Cardiac muscle cell (in vitro differentiated cells and primary cell): Measurements from ENCODE around the gene TMEM26. TPM values are rescaled to one million over a fixed set of nuclear protein-coding genes. Genes with fewer than 3 reads are reported as not detected.

ENCODE experiments used
- DNase-seq, 2 donors: peaks; one replicate each; pipeline versions ENCODE4 v3.0.0 to v3.0.0-alpha.2; 2010 to 2017; ENCODE audit warnings: low read depth in 1 of 2, low spot score in 1 of 2
- H3K27ac ChIP-seq: fragments of 200-600 bp; sonication (generic); 2 replicates; pipeline ENCODE4 v1.5.1; 2016
- H3K27me3 ChIP-seq: fragments of 200-600 bp; sonication (generic); 2 replicates; pipeline ENCODE4 v1.6.0; 2016; ENCODE audit warnings: control low read depth
- H3K36me3 ChIP-seq: fragments of 200-600 bp; sonication (generic); 2 replicates; pipeline ENCODE4 v1.5.1; 2016; ENCODE audit warnings: control low read depth
- H3K4me1 ChIP-seq: fragments of 200-600 bp; sonication (generic); 2 replicates; pipeline ENCODE4 v1.8.1; 2017; ENCODE audit warnings: low read depth, mild to moderate bottlenecking, mixed run types
- H3K4me3 ChIP-seq: fragments of 200-600 bp; sonication (generic); 2 replicates; pipeline ENCODE4 v1.5.1; 2016; ENCODE audit warnings: mild to moderate bottlenecking
- H3K9me3 ChIP-seq: fragments of 200-600 bp; sonication (generic); 2 replicates; pipeline ENCODE4 v1.5.1; 2017; ENCODE audit warnings: low read depth, mild to moderate bottlenecking, control low read depth
- polyA plus RNA-seq: library from polyadenylated mRNA; unstranded; fragments of >200 nt; fragmentation: Nextera tagmentation; extraction: Ambion mirVana; gene quantifications from 2 replicates; pipeline ENCODE4 v1.2.1, GENCODE V29; 2016
- total RNA-seq: library from RNA; depleted of rRNA; stranded (reverse); fragments of >200 nt; gene quantifications from 2 replicates; pipeline ENCODE4 v1.2.3, GENCODE V29; 2016
- TF ChIP-seq, protein P1 (sequence below): IDR thresholded peaks from 2 replicates; pipeline ENCODE4 v1.5.1; 2012; ENCODE audit warnings: low read depth, mild to moderate bottlenecking, low read length

TMEM26 gene
- total and polyA plus RNA-seq, 2 experiments from 2014 or later = 1.1 to 1.2 TPM

GRCh38 chr10:61409157-61409556 is 44.0 kb downstream of the TMEM26 start:
- H3K27me3 ChIP-seq = no peaks in the 10 kb centered on the region
- H3K4me3 ChIP-seq = no peak overlapping the region
- H3K27ac ChIP-seq = no peak overlapping the region
- DNase-seq = no peak
- H3K4me1 ChIP-seq = peaks cover 7% of the 10 kb centered on the region
- H3K9me3 ChIP-seq = no peaks in the 10 kb centered on the region
- H3K36me3 ChIP-seq = no peaks in the 10 kb centered on the region
- TF ChIP-seq, protein P1, sequence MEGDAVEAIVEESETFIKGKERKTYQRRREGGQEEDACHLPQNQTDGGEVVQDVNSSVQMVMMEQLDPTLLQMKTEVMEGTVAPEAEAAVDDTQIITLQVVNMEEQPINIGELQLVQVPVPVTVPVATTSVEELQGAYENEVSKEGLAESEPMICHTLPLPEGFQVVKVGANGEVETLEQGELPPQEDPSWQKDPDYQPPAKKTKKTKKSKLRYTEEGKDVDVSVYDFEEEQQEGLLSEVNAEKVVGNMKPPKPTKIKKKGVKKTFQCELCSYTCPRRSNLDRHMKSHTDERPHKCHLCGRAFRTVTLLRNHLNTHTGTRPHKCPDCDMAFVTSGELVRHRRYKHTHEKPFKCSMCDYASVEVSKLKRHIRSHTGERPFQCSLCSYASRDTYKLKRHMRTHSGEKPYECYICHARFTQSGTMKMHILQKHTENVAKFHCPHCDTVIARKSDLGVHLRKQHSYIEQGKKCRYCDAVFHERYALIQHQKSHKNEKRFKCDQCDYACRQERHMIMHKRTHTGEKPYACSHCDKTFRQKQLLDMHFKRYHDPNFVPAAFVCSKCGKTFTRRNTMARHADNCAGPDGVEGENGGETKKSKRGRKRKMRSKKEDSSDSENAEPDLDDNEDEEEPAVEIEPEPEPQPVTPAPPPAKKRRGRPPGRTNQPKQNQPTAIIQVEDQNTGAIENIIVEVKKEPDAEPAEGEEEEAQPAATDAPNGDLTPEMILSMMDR = no peak

GRCh38 chr10:61408105-61408504 is 45.1 kb downstream of the TMEM26 start:
- H3K36me3 ChIP-seq = no peaks in the 10 kb centered on the region
- no peak overlapping the region for H3K4me3 ChIP-seq
- H3K27ac ChIP-seq = no peak overlapping the region
- TF ChIP-seq, protein P1 = no peak
- peaks cover 7% of the 10 kb centered on the region for H3K4me1 ChIP-seq
- DNase-seq = no peak
- no peaks in the 10 kb centered on the region for H3K9me3 ChIP-seq
- H3K27me3 ChIP-seq = no peaks in the 10 kb centered on the region

DNA sequence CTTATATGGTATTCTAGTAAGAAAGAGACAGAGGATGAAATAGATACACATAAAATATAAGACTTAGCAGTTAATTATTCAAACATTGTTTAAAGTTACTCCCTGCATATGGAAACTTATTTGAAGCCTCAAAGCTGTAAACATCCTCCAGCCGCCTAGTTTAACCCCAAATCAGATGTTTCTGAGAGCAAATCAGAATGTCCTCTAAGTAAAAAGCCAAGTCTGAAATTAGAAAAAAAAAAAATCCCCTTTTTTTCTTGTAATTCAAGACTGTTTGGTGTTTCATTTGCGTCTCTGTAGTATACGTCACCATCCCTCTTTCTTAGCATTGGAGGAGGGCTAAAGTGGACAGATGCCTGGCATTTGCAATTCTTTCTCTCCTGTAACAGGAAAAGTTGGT is 46.4 kb downstream of the TMEM26 start:
- DNase-seq = no peak
- no peak overlapping the region for H3K27ac ChIP-seq
- no peaks in the 10 kb centered on the region for H3K9me3 ChIP-seq
- no peaks in the 10 kb centered on the region for H3K27me3 ChIP-seq
- TF ChIP-seq, protein P1 = no peak
- H3K36me3 ChIP-seq = no peaks in the 10 kb centered on the region
- H3K4me3 ChIP-seq = no peak overlapping the region
- peaks cover 7% of the 10 kb centered on the region for H3K4me1 ChIP-seq

- TF ChIP-seq, protein P1 = no peak
- no peak overlapping the region for H3K27ac ChIP-seq
- no peaks in the 10 kb centered on the region for H3K27me3 ChIP-seq
- H3K4me3 ChIP-seq = no peak overlapping the region
- H3K9me3 ChIP-seq = no peaks in the 10 kb centered on the region
- no peak for DNase-seq
- no peaks in the 10 kb centered on the region for H3K36me3 ChIP-seq
- peaks cover 7% of the 10 kb centered on the region for H3K4me1 ChIP-seq
Observed at GRCh38 chr10:61406242-61406641, 46.9 kb downstream of the TMEM26 start.

DNA sequence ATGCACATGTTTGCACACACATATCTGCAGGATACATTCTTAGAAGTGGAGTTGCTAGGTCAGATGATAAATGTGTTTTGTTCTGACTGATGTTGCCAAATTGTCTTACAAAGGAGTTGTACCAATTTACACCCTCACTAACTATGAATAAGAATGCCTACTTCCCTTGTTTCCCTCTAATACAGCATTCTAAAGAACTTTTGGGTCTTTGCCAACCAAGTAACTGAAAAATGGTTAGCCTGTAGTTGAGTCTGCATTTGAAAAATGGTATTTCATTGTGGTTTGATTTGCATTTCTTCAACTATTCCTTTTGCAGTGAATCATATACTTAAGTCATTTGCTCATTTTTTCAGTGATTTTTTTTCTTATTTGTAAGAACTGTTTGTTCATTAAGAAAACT is 48.4 kb downstream of the TMEM26 start:
- TF ChIP-seq, protein P1 = no peak
- Histone ChIP-seq H3K27ac (no peak overlapping the region), H3K4me3 (no peak overlapping the region), H3K36me3 (no peaks in the 10 kb centered on the region), H3K4me1 (peaks cover 16% of the 10 kb centered on the region), H3K9me3 (no peaks in the 10 kb centered on the region), H3K27me3 (no peaks in the 10 kb centered on the region)
- peak in 1 of 2 donors; percentile 29 for DNase-seq

DNA sequence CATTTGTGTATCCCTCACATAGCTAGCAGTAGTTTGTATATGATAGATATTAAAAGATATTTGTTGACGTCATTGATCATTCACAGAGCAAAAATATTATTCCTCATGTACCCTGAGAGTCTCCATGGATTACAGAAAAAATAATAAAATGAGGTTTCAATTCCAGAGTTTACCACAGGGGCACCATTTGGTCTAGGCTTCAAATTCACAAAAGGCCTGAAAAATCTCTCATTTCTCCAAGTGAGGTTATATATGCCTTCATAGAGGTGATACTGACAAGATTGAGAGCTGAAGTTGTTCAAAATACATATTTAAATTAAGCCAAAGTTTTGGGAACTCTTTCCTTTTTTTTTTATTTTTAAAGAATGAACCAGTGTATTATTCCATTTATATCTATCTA is 52.7 kb downstream of the TMEM26 start:
- no peaks in the 10 kb centered on the region for H3K27me3 ChIP-seq
- no peaks in the 10 kb centered on the region for H3K36me3 ChIP-seq
- TF ChIP-seq, protein P1 = no peak
- H3K9me3 ChIP-seq = no peaks in the 10 kb centered on the region
- no peak for DNase-seq
- H3K27ac ChIP-seq = peak overlapping the region; percentile 84
- peaks cover 31% of the 10 kb centered on the region for H3K4me1 ChIP-seq
- no peak overlapping the region for H3K4me3 ChIP-seq
